Colonic mucosa (tissue), 4 donors: Measurements from ENCODE around the gene SARNP. TPM values are rescaled to one million over a fixed set of nuclear protein-coding genes. Genes with fewer than 3 reads are reported as not detected.

Experiments used
- DNase-seq: peaks from one replicate; pipeline ENCODE4 v3.0.0-alpha.2; 2020
- H3K27ac ChIP-seq: fragments of 200-600 bp; one replicate; pipeline ENCODE4 v1.8.0; 2021
- H3K27me3 ChIP-seq: fragments of 200-600 bp; one replicate; pipeline ENCODE4 v1.8.0; 2021
- H3K36me3 ChIP-seq: fragments of 200-600 bp; one replicate; pipeline ENCODE4 v1.8.0; 2021
- H3K4me1 ChIP-seq: fragments of 200-600 bp; one replicate; pipeline ENCODE4 v1.8.0; 2021; ENCODE audit warnings: mild to moderate bottlenecking
- H3K4me3 ChIP-seq: fragments of 200-600 bp; one replicate; pipeline ENCODE4 v1.8.0; 2021
- H3K9ac ChIP-seq, 2 donors: one replicate each; pipeline ENCODE4 v1.7.0; 2013; ENCODE audit warnings: control low read depth in 2 of 2, low read depth in 2 of 2, low read length in 2 of 2
- H3K9me3 ChIP-seq: fragments of 200-600 bp; one replicate; pipeline ENCODE4 v1.8.0; 2021
- intact Hi-C: fragments of 100-400 bp; cut with DNase I; formaldehyde crosslinking; loops from one replicate; pipeline ENCODE4 v1.14.1; 2022
- total RNA-seq, 2 donors: library from RNA; stranded (reverse); fragmentation: NEBNext Ultra II Directional in 1 of 2; extraction: Animal tissue kit (Norgen Biotek cat#: 25700) in 1 of 2; gene quantifications; one replicate each; pipeline ENCODE4 v1.2.1, GENCODE V29; 2021
- TF ChIP-seq, protein P1 (sequence below): fragments of 200-600 bp; IDR thresholded peaks from one replicate; pipeline ENCODE4 v1.8.0; 2022; ENCODE audit warnings: antibody characterized with exemption, mild to moderate bottlenecking
- donor health status: healthy.
- donor health status: DM: no; HTN: no; CAD: no.
- donor health status: DM: no; HTN: no; CAD: no.

SARNP gene
- total RNA-seq, 2 donors from 2014 or later = 52.3 to 53.0 TPM

- H3K9ac ChIP-seq = peak overlapping the region in 1 of 2 donors; percentile 91
- peak overlapping the region; percentile 93 for H3K4me3 ChIP-seq
- TF ChIP-seq, protein P1, sequence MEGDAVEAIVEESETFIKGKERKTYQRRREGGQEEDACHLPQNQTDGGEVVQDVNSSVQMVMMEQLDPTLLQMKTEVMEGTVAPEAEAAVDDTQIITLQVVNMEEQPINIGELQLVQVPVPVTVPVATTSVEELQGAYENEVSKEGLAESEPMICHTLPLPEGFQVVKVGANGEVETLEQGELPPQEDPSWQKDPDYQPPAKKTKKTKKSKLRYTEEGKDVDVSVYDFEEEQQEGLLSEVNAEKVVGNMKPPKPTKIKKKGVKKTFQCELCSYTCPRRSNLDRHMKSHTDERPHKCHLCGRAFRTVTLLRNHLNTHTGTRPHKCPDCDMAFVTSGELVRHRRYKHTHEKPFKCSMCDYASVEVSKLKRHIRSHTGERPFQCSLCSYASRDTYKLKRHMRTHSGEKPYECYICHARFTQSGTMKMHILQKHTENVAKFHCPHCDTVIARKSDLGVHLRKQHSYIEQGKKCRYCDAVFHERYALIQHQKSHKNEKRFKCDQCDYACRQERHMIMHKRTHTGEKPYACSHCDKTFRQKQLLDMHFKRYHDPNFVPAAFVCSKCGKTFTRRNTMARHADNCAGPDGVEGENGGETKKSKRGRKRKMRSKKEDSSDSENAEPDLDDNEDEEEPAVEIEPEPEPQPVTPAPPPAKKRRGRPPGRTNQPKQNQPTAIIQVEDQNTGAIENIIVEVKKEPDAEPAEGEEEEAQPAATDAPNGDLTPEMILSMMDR = no peak
- H3K27me3 ChIP-seq = no peaks in the 10 kb centered on the region
- no peaks in the 10 kb centered on the region for H3K36me3 ChIP-seq
- peaks cover 45% of the 10 kb centered on the region for H3K4me1 ChIP-seq
- H3K9me3 ChIP-seq = no peaks in the 10 kb centered on the region
- intact Hi-C loops = no loop called here
- peak; percentile 78 for DNase-seq
- peak overlapping the region; percentile 99 for H3K27ac ChIP-seq
Observed at GRCh38 chr12:55717011-55718007, 100.2 kb downstream of the SARNP start.

DNA sequence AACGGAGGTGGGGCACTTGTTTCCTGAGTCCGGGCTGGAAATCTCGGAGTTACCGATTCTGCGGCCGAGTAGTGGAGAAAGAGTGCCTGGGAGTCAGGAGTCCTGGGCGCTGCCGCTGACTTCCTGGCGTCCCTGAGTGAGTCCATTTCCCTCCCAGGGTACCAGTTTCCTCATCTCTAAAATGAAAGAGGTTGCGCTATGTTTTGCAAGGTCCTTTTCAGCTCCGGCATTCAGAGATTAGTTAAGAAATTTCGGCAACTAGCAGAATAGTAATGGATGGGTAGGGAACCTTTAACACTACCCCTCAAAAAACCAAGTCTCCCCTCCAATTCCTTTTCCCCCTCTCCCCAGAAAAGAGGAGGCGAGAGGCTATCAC is 101.0 kb downstream of the SARNP start:
- Histone ChIP-seq H3K27ac (peak overlapping the region; percentile 99), H3K4me1 (peaks cover 40% of the 10 kb centered on the region), H3K27me3 (no peaks in the 10 kb centered on the region), H3K36me3 (no peaks in the 10 kb centered on the region), H3K9me3 (no peaks in the 10 kb centered on the region), H3K4me3 (peak overlapping the region; percentile 93), H3K9ac (peak overlapping the region; percentile 42 to 91)
- TF ChIP-seq, protein P1 = no peak
- intact Hi-C loops = no loop called here
- no peak for DNase-seq

GRCh38 chr12:55715833-55716581 is 101.5 kb downstream of the SARNP start, which contains the start of gene BLOC1S1:
Gene BLOC1S1 (plus strand): TSS chr12:55716046. CDS start chr12:55716052, 6 bp downstream.
- Histone ChIP-seq H3K27me3 (no peaks in the 10 kb centered on the region), H3K9me3 (no peaks in the 10 kb centered on the region), H3K36me3 (no peaks in the 10 kb centered on the region), H3K27ac (peak within 1 kb of the TSS; percentile 99), H3K4me3 (peak within 1 kb of the TSS; percentile 93), H3K4me1 (peaks cover 36% of the 10 kb centered on the region), H3K9ac (peak within 1 kb of the TSS; percentile 75 to 91)
- DNase-seq = peak; percentile 98
- TF ChIP-seq, protein P1 = no peak
- intact Hi-C loops = no loop called here

- Histone ChIP-seq H3K27me3 (no peaks in the 10 kb centered on the region), H3K4me1 (peaks cover 36% of the 10 kb centered on the region), H3K36me3 (no peaks in the 10 kb centered on the region), H3K9me3 (no peaks in the 10 kb centered on the region), H3K27ac (peak overlapping the region; percentile 99), H3K9ac (peak overlapping the region; percentile 15 to 91), H3K4me3 (peak overlapping the region; percentile 93)
- TF ChIP-seq, protein P1 = no peak
- intact Hi-C loops = no loop called here
- DNase-seq = no peak
Observed at GRCh38 chr12:55715169-55715764, 102.3 kb downstream of the SARNP start.

DNA sequence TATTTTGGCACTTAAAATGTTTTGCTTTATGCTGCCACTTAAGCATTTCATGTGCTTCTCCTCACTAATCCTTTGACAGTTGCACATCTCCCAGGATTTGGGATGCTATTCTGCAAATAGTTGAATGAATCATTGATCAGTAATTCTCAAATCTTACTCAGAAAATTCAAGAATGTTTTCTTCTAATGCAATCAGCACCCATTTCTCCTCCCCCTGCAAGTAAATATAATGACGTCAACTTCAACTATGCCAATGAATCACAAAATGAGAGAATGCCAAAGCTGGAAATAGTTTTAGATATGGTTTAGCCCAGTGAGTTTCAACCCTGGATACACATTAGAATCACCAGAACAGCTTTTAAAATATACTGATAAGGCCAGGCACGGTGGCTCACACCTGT is 103.8 kb downstream of the SARNP start:
- no peaks in the 10 kb centered on the region for H3K36me3 ChIP-seq
- intact Hi-C loops = no loop called here
- TF ChIP-seq, protein P1 = no peak
- no peak for DNase-seq
- no peaks in the 10 kb centered on the region for H3K9me3 ChIP-seq
- H3K4me1 ChIP-seq = peaks cover 26% of the 10 kb centered on the region
- H3K9ac ChIP-seq = no peak overlapping the region
- H3K27ac ChIP-seq = no peak overlapping the region
- no peak overlapping the region for H3K4me3 ChIP-seq
- no peaks in the 10 kb centered on the region for H3K27me3 ChIP-seq
